Uterus (tissue), 2 donors: ENCODE data around the gene NEUROG2.
"Not testable (repeated sequence)": the region's sequence is repeated elsewhere in the genome, so short reads cannot be mapped to it uniquely, and the experiment has no call there.

Source experiments
- POLR2A ChIP-seq, 2 donors: fragments of 450-650 bp; IDR thresholded peaks; one replicate each; pipeline ENCODE4 v1.6.1; 2016; ENCODE audit warnings: antibody characterized with exemption in 2 of 2, mild to moderate bottlenecking in 1 of 2, moderate library complexity in 1 of 2
- TF ChIP-seq, protein P1 (sequence below), 4 experiments: fragments of 200-600 bp in 2 of 4; fragments of 450-650 bp in 2 of 4; sonication (generic) in 2 of 4; IDR thresholded peaks; one replicate each; pipeline ENCODE4 v1.5.1; 2016 to 2019; ENCODE audit warnings: antibody characterized with exemption in 4 of 4, mild to moderate bottlenecking in 2 of 4, moderate library complexity in 1 of 4

DNA sequence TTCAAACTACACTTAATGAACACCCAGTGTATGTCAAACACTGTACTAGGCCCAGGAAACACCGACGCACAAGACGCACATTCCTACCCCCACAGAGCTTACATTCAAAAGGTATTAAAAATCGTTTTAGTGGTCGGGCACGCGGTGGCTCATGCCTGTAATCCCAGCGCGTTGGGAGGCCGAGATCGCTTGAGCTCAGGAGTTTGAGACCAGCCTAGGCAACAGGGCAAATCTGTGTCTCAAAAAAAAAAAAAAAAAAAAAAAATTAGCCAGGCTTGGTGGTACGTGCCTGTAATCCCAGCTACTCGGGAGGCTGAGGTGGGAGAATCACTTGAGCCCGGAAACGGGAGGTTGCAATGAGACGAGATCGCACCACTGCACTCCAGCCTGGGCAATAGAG lies 6.5 kb upstream of the NEUROG2 start:
- TF ChIP-seq, protein P1, sequence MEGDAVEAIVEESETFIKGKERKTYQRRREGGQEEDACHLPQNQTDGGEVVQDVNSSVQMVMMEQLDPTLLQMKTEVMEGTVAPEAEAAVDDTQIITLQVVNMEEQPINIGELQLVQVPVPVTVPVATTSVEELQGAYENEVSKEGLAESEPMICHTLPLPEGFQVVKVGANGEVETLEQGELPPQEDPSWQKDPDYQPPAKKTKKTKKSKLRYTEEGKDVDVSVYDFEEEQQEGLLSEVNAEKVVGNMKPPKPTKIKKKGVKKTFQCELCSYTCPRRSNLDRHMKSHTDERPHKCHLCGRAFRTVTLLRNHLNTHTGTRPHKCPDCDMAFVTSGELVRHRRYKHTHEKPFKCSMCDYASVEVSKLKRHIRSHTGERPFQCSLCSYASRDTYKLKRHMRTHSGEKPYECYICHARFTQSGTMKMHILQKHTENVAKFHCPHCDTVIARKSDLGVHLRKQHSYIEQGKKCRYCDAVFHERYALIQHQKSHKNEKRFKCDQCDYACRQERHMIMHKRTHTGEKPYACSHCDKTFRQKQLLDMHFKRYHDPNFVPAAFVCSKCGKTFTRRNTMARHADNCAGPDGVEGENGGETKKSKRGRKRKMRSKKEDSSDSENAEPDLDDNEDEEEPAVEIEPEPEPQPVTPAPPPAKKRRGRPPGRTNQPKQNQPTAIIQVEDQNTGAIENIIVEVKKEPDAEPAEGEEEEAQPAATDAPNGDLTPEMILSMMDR (IDR thresholded peaks at IDR 0.05), result not testable (repeated sequence)
- TF ChIP-seq POLR2A (IDR thresholded peaks at IDR 0.05), result not testable (repeated sequence)
